ENCODE results near the gene KMT5C. TPM values are rescaled to one million over a fixed set of nuclear protein-coding genes. Genes with fewer than 3 reads are reported as not detected.

KMT5C gene
- total RNA-seq, 4 donors from 2014 or later, result 27.8 to 80.8 (median 31.3) TPM

DNA sequence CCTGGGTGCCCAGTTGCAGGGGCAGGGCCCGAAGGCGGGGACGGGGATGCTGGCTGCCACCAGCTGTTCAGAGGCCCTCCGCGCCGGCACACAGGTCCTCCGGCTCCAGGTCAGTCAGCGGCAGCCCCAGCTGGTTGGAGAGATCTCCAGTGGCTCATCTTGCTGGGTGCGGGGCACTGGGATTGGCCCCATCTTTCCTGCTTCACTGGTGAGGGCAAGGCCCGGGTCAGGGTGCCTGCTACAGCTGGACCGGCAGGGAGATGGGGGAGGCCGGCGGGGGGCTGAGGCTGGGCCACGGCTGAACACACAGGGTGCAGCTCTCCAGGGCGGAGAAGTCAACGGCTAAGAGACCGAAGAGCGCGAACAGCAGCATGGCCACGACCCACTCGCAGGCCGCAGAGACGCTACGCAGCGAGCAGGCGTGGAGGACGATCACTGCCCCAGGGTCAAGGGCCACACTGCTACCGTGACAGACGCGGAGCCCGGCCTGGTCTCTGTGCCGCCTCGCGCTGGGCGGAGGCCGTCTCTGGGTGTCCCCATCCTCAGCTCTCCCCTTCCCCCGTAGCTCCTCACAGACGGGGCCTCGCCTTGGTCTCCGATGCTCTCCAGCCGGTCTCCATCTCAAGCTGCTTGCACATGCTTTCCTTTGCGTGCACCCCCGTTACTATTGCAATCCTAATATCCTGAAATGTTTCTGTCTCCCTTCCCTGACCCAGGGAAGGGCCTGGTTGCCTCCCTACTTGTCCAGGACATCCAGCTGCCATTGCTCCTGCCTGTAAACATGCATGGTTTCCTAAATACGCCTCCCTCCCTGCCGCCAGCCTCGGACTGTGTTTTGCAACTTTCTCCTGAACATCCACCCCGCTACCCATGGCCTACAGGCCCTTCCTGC lies 26.8 kb upstream of the KMT5C start:
- in situ Hi-C loops (cut with MboI; ENCODE audit: low pct_ligation_motif_present in 1 of 4, low pct_unique_long_range_greater_than_20kb in 1 of 4, low sequenced_read_pairs in 3 of 4) (no loop called here), intact Hi-C loops (cut with DNase I; ENCODE audit: low total_unique reads) (no loop called here)
- H3K4me1 ChIP-seq, result no peaks in the 10 kb centered on the region
- H3K36me3 ChIP-seq, result no peaks in the 10 kb centered on the region
- no peak for TF ChIP-seq POLR2AphosphoS5 (IDR thresholded peaks at IDR 0.05)
- TF ChIP-seq POLR2A (IDR thresholded peaks at IDR 0.05), result no peak
- TF ChIP-seq, protein P1, sequence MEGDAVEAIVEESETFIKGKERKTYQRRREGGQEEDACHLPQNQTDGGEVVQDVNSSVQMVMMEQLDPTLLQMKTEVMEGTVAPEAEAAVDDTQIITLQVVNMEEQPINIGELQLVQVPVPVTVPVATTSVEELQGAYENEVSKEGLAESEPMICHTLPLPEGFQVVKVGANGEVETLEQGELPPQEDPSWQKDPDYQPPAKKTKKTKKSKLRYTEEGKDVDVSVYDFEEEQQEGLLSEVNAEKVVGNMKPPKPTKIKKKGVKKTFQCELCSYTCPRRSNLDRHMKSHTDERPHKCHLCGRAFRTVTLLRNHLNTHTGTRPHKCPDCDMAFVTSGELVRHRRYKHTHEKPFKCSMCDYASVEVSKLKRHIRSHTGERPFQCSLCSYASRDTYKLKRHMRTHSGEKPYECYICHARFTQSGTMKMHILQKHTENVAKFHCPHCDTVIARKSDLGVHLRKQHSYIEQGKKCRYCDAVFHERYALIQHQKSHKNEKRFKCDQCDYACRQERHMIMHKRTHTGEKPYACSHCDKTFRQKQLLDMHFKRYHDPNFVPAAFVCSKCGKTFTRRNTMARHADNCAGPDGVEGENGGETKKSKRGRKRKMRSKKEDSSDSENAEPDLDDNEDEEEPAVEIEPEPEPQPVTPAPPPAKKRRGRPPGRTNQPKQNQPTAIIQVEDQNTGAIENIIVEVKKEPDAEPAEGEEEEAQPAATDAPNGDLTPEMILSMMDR (IDR thresholded peaks at IDR 0.05), result no peak
- TF ChIP-seq EP300 (IDR thresholded peaks at IDR 0.05; ENCODE audit: low read depth), result no peak
- H3K27ac ChIP-seq, result no peak overlapping the region
- WGBS, 2 donors (ENCODE audit: low coverage in 1 of 2), result 75 to 88% methylated on average over 5 to 47 of the region's 47 CpGs
- H3K9me3 ChIP-seq, result no peaks in the 10 kb centered on the region
- no peaks in the 10 kb centered on the region for H3K27me3 ChIP-seq
- no peak overlapping the region for H3K4me3 ChIP-seq
- DNase-seq, result no peak

GRCh38 chr19:55314396-55314795 lies 25.3 kb upstream of the KMT5C start:
- no peak for DNase-seq
- Histone ChIP-seq H3K36me3 (no peaks in the 10 kb centered on the region), H3K27me3 (no peaks in the 10 kb centered on the region), H3K4me1 (no peaks in the 10 kb centered on the region), H3K4me3 (no peak overlapping the region), H3K9me3 (no peaks in the 10 kb centered on the region), H3K27ac (no peak overlapping the region)
- intact Hi-C loops (cut with DNase I; ENCODE audit: low total_unique reads) (no loop called here), in situ Hi-C loops (cut with MboI; ENCODE audit: low pct_ligation_motif_present in 1 of 4, low pct_unique_long_range_greater_than_20kb in 1 of 4, low sequenced_read_pairs in 3 of 4) (no loop called here)
- WGBS, 2 donors (ENCODE audit: low coverage in 1 of 2), result 73 to 96% methylated on average over 3 to 8 of the region's 8 CpGs
- TF ChIP-seq EP300 (IDR thresholded peaks at IDR 0.05; ENCODE audit: low read depth), result no peak
- TF ChIP-seq, protein P1 (IDR thresholded peaks at IDR 0.05), result no peak
- no peak for TF ChIP-seq POLR2AphosphoS5 (IDR thresholded peaks at IDR 0.05)
- TF ChIP-seq POLR2A (IDR thresholded peaks at IDR 0.05), result no peak

GRCh38 chr19:55315956-55316525 lies 23.6 kb upstream of the KMT5C start:
- WGBS, 2 donors (ENCODE audit: low coverage in 1 of 2), result 86 to 89% methylated on average over 6 to 13 of the region's 13 CpGs
- H3K4me3 ChIP-seq, result no peak overlapping the region
- no peaks in the 10 kb centered on the region for H3K9me3 ChIP-seq
- TF ChIP-seq POLR2AphosphoS5 (IDR thresholded peaks at IDR 0.05) (no peak), EP300 (IDR thresholded peaks at IDR 0.05; ENCODE audit: low read depth) (no peak), POLR2A (IDR thresholded peaks at IDR 0.05) (no peak)
- TF ChIP-seq, protein P1 (IDR thresholded peaks at IDR 0.05), result no peak
- intact Hi-C loops (cut with DNase I; ENCODE audit: low total_unique reads), result no loop called here
- in situ Hi-C loops (cut with MboI; ENCODE audit: low pct_ligation_motif_present in 1 of 4, low pct_unique_long_range_greater_than_20kb in 1 of 4, low sequenced_read_pairs in 3 of 4), result no loop called here
- H3K27me3 ChIP-seq, result no peaks in the 10 kb centered on the region
- no peak overlapping the region for H3K27ac ChIP-seq
- peaks cover 0 to 2% (median 0%) of the 10 kb centered on the region in 4 donors for H3K4me1 ChIP-seq
- no peak for DNase-seq
- H3K36me3 ChIP-seq, result no peaks in the 10 kb centered on the region

GRCh38 chr19:55316646-55317045 lies 23.0 kb upstream of the KMT5C start:
- DNase-seq, result no peak
- intact Hi-C loops (cut with DNase I; ENCODE audit: low total_unique reads), result no loop called here
- Histone ChIP-seq H3K36me3 (no peaks in the 10 kb centered on the region), H3K27me3 (no peaks in the 10 kb centered on the region), H3K4me3 (no peak overlapping the region), H3K9me3 (no peaks in the 10 kb centered on the region), H3K27ac (no peak overlapping the region), H3K4me1 (peaks cover 0 to 8% (median 3%) of the 10 kb centered on the region in 4 donors)
- TF ChIP-seq POLR2AphosphoS5 (IDR thresholded peaks at IDR 0.05) (no peak), EP300 (IDR thresholded peaks at IDR 0.05; ENCODE audit: low read depth) (no peak), POLR2A (IDR thresholded peaks at IDR 0.05) (no peak)
- TF ChIP-seq, protein P1 (IDR thresholded peaks at IDR 0.05), result no peak
- in situ Hi-C loops (cut with MboI; ENCODE audit: low pct_ligation_motif_present in 1 of 4, low pct_unique_long_range_greater_than_20kb in 1 of 4, low sequenced_read_pairs in 3 of 4), result no loop called here
- WGBS, 2 donors (ENCODE audit: low coverage in 1 of 2), result 84% methylated on average over 8 of the region's 8 CpGs; no CpG with 5 or more reads in 1 of the 2 donors
